ENCODE results near the gene TACR2.
A peak's percentile ranks its signal among the peaks of the same experiment; 100 is the strongest.
"Not testable (repeated sequence)": the region's sequence is repeated elsewhere in the genome, so short reads cannot be mapped to it uniquely, and the experiment has no call there.

Gene TACR2

DNA sequence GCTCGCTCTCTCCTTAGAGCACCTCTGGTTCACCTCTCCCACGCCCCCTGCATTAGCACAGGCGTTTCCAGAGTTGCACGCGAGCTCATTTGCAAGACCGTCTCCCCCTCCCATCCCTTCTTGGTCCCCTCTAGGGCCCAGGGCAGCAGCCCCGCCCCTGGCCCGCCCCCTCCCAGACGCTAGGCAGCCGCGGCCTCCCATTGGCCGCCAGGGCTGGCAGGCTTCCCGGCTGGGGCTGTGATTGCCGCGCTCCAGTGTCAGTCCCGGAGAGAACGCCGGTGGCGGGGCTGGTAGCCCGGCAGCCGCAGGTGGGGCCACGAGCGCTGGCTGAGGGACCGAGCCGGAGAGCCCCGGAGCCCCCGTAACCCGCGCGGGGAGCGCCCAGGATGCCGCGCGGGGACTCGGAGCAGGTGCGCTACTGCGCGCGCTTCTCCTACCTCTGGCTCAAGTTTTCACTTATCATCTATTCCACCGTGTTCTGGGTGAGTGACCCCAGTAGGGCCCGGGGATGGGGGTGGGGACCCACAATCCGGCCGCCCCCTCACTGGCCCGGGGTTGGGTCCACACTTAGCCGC lies 34.6 kb upstream of the TACR2 start, which contains the start of gene TSPAN15:
TSPAN15 (plus strand) TSS at position 257 of the 575 bp plus-strand sequence; CDS start at position 387, 130 bp downstream.
- peak; percentile 94 for DNase-seq (ENCODE audit: extremely low spot score)
- TF ChIP-seq ARNT (IDR thresholded peaks at IDR 0.05) (no peak), FOXA1 (IDR thresholded peaks at IDR 0.05) (no peak), ELF4 (IDR thresholded peaks at IDR 0.05) (no peak), ZNF384 (IDR thresholded peaks at IDR 0.05) (no peak), HDGF (IDR thresholded peaks at IDR 0.05; ENCODE audit: borderline replicate concordance) (no peak)
- TF ChIP-seq, protein P1, sequence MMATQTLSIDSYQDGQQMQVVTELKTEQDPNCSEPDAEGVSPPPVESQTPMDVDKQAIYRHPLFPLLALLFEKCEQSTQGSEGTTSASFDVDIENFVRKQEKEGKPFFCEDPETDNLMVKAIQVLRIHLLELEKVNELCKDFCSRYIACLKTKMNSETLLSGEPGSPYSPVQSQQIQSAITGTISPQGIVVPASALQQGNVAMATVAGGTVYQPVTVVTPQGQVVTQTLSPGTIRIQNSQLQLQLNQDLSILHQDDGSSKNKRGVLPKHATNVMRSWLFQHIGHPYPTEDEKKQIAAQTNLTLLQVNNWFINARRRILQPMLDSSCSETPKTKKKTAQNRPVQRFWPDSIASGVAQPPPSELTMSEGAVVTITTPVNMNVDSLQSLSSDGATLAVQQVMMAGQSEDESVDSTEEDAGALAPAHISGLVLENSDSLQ (IDR thresholded peaks at IDR 0.05) = peak; percentile 99
- POLR2A ChIA-PET = interaction anchor here (0.8 to 1.4 kb wide), 6 partner anchors 9 to 51 kb away, joined by 3 to 5 read pairs (median 4); no protein-coding TSS in a partner anchor
- CTCF ChIA-PET = interaction anchor here (0.8 to 2.7 kb wide), 5 partner anchors 19 to 56 kb away, joined by 3 to 11 read pairs (median 5); no protein-coding TSS in a partner anchor

DNA sequence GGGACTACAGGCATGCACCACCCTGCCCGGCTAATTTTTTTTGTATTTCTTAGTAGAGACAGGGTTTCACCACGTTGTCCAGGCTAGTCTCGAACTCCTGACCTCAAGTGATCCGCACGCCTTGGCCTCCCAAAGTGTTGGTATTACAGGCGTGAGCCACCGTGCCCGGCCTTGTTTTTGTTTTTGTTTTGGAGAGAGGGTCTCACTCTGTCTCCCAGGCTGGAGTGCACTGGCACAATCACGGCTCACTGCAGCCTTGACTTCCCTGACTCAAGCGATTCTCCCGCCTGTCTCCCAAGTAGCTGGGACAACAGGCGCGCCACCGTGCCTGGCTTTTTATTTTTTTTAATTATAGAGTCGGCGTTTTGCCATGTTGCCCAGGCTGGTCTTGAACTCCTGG lies 33.7 kb upstream of the TACR2 start:
- not testable (repeated sequence) for DNase-seq (ENCODE audit: extremely low spot score)
- CTCF ChIA-PET = interaction anchor here (0.6 to 2.7 kb wide), 10 partner anchors 12 to 983 kb away, joined by 3 to 11 read pairs (median 4); no protein-coding TSS in a partner anchor
- POLR2A ChIA-PET = interaction anchor here (0.8 to 1.4 kb wide), 5 partner anchors 8 to 50 kb away, joined by 3 to 5 read pairs (median 4); no protein-coding TSS in a partner anchor

DNA sequence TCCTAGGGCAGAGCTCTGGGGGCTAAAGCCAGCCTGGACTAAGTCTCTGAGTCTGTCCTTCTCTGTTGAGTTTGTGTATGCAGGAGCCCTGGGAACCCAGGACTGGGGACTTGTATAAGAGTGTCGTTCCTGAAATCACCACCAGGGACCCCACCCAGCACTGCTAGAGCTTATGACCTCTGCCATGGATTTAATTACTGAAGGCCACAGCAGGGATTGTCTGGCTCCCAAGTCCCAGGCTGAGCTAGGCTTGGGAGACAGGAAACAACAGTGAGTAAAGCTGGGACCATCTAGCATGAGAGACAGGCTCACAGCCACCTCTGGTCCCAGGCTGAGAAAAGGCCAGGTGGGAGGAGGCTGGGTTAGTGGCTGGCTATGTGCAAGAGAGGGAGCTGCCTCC lies 33.1 kb upstream of the TACR2 start:
- ChIA-PET POLR2A (no interaction called here), CTCF (interaction anchor here (0.6 to 2.7 kb wide), 8 partner anchors 11 to 983 kb away, joined by 3 to 11 read pairs (median 4); no protein-coding TSS in a partner anchor)
- peak; percentile 73 for DNase-seq (ENCODE audit: extremely low spot score)
- TF ChIP-seq, protein P1 (IDR thresholded peaks at IDR 0.05) = no peak
- TF ChIP-seq FOXM1 (IDR thresholded peaks at IDR 0.05; ENCODE audit: borderline replicate concordance) = no peak
- TF ChIP-seq ELF4 (IDR thresholded peaks at IDR 0.05) = no peak
- no peak for TF ChIP-seq FOXA1 (IDR thresholded peaks at IDR 0.05)
- TF ChIP-seq TARDBP (IDR thresholded peaks at IDR 0.05) = no peak
- no peak for TF ChIP-seq BHLHE40 (IDR thresholded peaks at IDR 0.05; ENCODE audit: borderline replicate concordance)
- TF ChIP-seq SP1 (IDR thresholded peaks at IDR 0.05) = no peak
- TF ChIP-seq L3MBTL2 (conservative IDR thresholded peaks at IDR 0.05) = no peak

DNA sequence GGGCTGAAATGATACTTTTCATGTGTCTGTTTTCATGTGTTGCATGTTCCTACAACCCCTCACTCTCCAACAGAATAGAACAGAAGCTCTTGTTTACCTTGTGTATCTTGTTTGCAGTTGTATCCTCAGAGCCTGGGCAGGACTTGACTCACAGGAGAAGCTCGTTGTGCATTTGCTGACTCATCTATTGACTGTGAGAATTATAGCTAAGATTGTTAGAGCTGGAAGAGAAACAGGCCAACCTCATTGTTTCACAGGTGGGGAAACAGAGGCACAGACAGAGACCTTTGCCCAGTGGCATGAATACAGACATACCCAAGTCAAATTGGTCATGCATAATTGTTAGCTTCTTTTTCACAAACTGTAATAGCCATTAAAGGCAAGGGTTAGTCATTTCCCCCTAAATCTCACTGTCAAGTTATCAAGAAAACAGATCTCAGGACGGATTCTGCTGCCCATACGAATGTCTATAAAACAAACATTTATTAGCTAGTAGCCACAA lies 30.0 kb upstream of the TACR2 start:
- CTCF ChIA-PET = interaction anchor here (0.5 to 1.1 kb wide), 4 partner anchors 39 to 507 kb away, joined by 3 read pairs; no protein-coding TSS in a partner anchor
- TF ChIP-seq SP1 (IDR thresholded peaks at IDR 0.05) (no peak), ARNT (IDR thresholded peaks at IDR 0.05) (no peak), FOXA1 (IDR thresholded peaks at IDR 0.05) (no peak), TARDBP (IDR thresholded peaks at IDR 0.05) (no peak), BHLHE40 (IDR thresholded peaks at IDR 0.05; ENCODE audit: borderline replicate concordance) (no peak), L3MBTL2 (conservative IDR thresholded peaks at IDR 0.05) (no peak), CTBP1 (IDR thresholded peaks at IDR 0.05; ENCODE audit: borderline replicate concordance) (no peak), LEF1 (IDR thresholded peaks at IDR 0.05; ENCODE audit: borderline replicate concordance) (no peak), FOXM1 (IDR thresholded peaks at IDR 0.05; ENCODE audit: borderline replicate concordance) (no peak), NFRKB (IDR thresholded peaks at IDR 0.05) (no peak), ZNF384 (IDR thresholded peaks at IDR 0.05) (no peak), HDGF (IDR thresholded peaks at IDR 0.05; ENCODE audit: borderline replicate concordance) (no peak), FOXK2 (IDR thresholded peaks at IDR 0.05) (no peak), SUZ12 (IDR thresholded peaks at IDR 0.05) (no peak)
- TF ChIP-seq, protein P1 (IDR thresholded peaks at IDR 0.05) = no peak
- DNase-seq (ENCODE audit: extremely low spot score) = no peak
- POLR2A ChIA-PET = interaction anchor here (1.2 kb wide), 1 partner anchor 8 kb away, joined by 5 read pairs; no protein-coding TSS in a partner anchor

DNA sequence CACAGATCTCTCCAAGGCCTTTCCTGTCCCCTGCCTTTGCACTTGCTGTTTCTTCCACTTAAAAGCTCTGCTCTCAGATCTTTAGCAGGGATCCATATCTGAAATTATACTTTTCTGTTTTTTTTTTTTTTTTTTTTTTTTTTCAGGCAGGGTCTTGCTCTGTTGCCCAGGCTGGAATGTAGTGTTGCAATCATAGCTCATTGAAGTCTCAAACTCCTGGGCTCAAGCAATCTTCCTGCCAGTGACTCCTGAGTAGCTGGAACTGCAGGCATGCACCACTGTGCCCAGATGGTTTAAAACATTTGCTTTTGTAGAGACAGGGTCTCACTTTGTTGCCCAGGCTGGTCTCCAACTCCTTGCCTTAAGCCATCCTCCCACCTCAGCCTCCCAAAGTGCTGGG lies 29.5 kb upstream of the TACR2 start:
- no peak for DNase-seq (ENCODE audit: extremely low spot score)
- POLR2A ChIA-PET = no interaction called here
- TF ChIP-seq, protein P1 (IDR thresholded peaks at IDR 0.05) = no peak
- no peak for TF ChIP-seq SP1 (IDR thresholded peaks at IDR 0.05)
- no peak for TF ChIP-seq BHLHE40 (IDR thresholded peaks at IDR 0.05; ENCODE audit: borderline replicate concordance)
- no peak for TF ChIP-seq TARDBP (IDR thresholded peaks at IDR 0.05)
- no peak for TF ChIP-seq NFRKB (IDR thresholded peaks at IDR 0.05)
- TF ChIP-seq SUZ12 (IDR thresholded peaks at IDR 0.05) = no peak
- no peak for TF ChIP-seq FOXM1 (IDR thresholded peaks at IDR 0.05; ENCODE audit: borderline replicate concordance)
- TF ChIP-seq FOXA1 (IDR thresholded peaks at IDR 0.05) = no peak
- TF ChIP-seq L3MBTL2 (conservative IDR thresholded peaks at IDR 0.05) = no peak
- TF ChIP-seq HDGF (IDR thresholded peaks at IDR 0.05; ENCODE audit: borderline replicate concordance) = no peak
- TF ChIP-seq ZNF384 (IDR thresholded peaks at IDR 0.05) = no peak; the same call in 1 of the 2 replicates
- no peak for TF ChIP-seq ELF4 (IDR thresholded peaks at IDR 0.05)
- no peak for TF ChIP-seq LEF1 (IDR thresholded peaks at IDR 0.05; ENCODE audit: borderline replicate concordance)
- TF ChIP-seq CTBP1 (IDR thresholded peaks at IDR 0.05; ENCODE audit: borderline replicate concordance) = no peak
- TF ChIP-seq FOXK2 (IDR thresholded peaks at IDR 0.05) = no peak
- no peak for TF ChIP-seq ARNT (IDR thresholded peaks at IDR 0.05)
- CTCF ChIA-PET = interaction anchor here (0.9 to 1.1 kb wide), 2 partner anchors 38 to 61 kb away, joined by 3 read pairs; no protein-coding TSS in a partner anchor
